Measurements from ENCODE around the gene KIAA1755. TPM values are rescaled to one million over a fixed set of nuclear protein-coding genes. Genes with fewer than 3 reads are reported as not detected.

The KIAA1755 gene
- total RNA-seq, 1 donor from 2014 or later = 1.1 TPM

DNA sequence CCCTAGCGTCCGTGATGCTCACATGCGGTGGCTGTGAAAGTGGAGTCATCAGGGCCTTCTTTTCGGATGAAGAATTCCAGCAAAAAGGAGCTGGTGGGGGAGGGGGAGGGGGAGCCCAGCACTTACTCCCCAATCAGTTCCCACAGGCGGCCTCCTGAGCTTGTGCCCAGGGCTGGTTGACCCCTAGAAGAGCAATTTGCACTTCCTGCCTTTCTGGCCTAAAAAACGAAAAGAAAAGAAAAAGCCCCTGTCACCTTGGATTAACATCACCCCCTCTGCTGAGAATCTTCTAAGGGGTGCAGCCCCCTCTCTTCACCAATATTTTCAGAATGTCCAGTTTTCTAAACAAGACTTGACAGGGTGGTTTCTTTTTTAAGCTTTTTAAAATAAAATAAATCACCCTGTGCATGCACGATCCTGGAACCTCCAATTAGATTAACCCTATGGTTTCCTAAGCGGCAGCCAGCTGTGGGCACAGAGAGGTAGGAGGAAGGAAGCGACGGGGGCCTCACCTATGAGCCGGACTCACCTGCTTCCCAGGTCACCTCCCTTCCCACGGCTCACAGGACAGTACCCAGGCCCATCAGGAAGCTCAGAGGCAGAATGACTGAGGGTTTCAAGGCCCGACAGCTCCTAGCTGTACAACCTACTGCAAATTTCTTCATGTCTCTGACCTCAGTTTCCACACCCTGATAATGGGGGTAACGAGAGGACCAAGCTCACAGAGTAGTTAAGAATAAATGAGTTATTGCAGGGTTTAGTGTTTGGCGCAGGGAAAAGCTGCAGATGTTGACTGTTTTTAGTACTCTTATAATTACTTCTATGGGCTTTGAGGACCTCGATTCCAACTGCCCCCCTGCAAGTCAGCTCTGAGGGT, 85.0 kb downstream of the KIAA1755 start:
- Histone ChIP-seq H3K4me2 (ENCODE audit: low read length) (no peak overlapping the region), H3K27ac (ENCODE audit: low read depth, low read length) (no peak overlapping the region), H3K4me3 (ENCODE audit: insufficient read depth, low read depth, low read length) (no peak overlapping the region), H3K9ac (ENCODE audit: low read length) (no peak overlapping the region), H3K36me3 (ENCODE audit: insufficient read depth, low read length) (no peaks in the 10 kb centered on the region), H3K27me3 (ENCODE audit: insufficient read depth, low read length) (no peaks in the 10 kb centered on the region), H3K9me3 (ENCODE audit: insufficient read depth, low read depth, low read length) (no peaks in the 10 kb centered on the region), H3K4me1 (ENCODE audit: insufficient read depth, low read length) (peaks cover 36% of the 10 kb centered on the region), H3K79me2 (ENCODE audit: insufficient read depth, low read length) (no peaks in the 10 kb centered on the region), H4K20me1 (ENCODE audit: insufficient read depth, low read length) (no peaks in the 10 kb centered on the region), H2AFZ (ENCODE audit: low read depth, low read length) (no peak overlapping the region)
- Mint-ChIP-seq H3K27me3 (ENCODE audit: low read depth, unreplicated experiment) (peaks cover 1% of the 10 kb centered on the region), H3K4me3 (ENCODE audit: unreplicated experiment) (no peak overlapping the region), H3K36me3 (ENCODE audit: low read depth, unreplicated experiment) (no peaks in the 10 kb centered on the region), H3K27ac (ENCODE audit: unreplicated experiment) (no peak overlapping the region), H3K4me1 (ENCODE audit: low read depth, unreplicated experiment) (peaks cover 27% of the 10 kb centered on the region), H3K9me3 (ENCODE audit: unreplicated experiment) (no peaks in the 10 kb centered on the region)
- FAIRE-seq = no peak
- no peak for TF ChIP-seq EZH2 (IDR thresholded peaks at IDR 0.05; ENCODE audit: insufficient read depth, low read length)
- TF ChIP-seq, protein P1, sequence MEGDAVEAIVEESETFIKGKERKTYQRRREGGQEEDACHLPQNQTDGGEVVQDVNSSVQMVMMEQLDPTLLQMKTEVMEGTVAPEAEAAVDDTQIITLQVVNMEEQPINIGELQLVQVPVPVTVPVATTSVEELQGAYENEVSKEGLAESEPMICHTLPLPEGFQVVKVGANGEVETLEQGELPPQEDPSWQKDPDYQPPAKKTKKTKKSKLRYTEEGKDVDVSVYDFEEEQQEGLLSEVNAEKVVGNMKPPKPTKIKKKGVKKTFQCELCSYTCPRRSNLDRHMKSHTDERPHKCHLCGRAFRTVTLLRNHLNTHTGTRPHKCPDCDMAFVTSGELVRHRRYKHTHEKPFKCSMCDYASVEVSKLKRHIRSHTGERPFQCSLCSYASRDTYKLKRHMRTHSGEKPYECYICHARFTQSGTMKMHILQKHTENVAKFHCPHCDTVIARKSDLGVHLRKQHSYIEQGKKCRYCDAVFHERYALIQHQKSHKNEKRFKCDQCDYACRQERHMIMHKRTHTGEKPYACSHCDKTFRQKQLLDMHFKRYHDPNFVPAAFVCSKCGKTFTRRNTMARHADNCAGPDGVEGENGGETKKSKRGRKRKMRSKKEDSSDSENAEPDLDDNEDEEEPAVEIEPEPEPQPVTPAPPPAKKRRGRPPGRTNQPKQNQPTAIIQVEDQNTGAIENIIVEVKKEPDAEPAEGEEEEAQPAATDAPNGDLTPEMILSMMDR (IDR thresholded peaks at IDR 0.05; ENCODE audit: insufficient read depth, low read depth, low read length) = no peak
- no peak for DNase-seq (ENCODE audit: low read depth)

DNA sequence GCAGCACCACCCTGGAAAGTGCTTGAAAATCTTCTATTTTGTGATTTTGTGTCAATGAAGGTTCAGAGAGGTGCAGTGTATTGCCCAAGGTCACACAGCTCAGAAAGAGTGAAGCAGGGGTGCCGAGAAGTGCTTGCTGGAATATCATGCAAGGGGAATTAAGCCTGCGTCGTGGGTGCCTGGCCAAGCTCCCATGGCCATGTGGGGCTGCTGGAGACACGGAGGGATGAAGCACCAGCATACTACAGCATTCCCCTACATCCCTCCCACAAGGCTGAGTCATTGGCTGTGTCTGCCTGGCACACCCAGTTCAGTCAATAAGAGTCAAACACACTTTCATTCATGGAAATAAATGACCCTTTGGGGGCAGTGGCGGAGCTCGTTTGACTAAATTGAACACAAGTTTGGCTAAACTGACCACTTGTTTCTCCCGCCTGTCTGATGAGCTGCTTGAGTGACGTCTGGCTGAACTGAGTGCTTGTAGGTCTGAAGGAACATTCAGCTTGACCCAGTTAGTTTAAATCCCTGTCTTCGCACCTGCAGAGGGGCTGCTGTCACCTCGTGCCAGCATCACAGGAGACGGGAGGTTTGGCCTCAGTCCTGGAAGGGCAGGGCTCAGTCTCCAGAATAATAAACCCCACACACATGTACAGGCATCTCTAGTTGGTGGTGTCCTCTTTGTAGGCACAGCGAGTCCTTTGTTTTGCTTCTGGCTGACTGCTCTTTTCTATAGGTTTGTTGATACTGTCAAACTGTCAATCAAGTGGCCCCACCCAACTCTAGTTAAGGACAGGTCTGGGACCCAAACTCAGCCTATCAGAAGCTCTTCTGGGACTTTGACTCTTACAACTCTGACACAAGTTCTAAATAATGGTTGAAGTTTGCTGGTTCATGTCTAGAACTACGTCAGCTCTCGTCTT, 87.0 kb downstream of the KIAA1755 start:
- Histone ChIP-seq H4K20me1 (ENCODE audit: insufficient read depth, low read length) (no peaks in the 10 kb centered on the region), H3K79me2 (ENCODE audit: insufficient read depth, low read length) (no peaks in the 10 kb centered on the region), H3K9me3 (ENCODE audit: insufficient read depth, low read depth, low read length) (no peaks in the 10 kb centered on the region), H3K27ac (ENCODE audit: low read depth, low read length) (peak overlapping the region; percentile 62), H3K4me3 (ENCODE audit: insufficient read depth, low read depth, low read length) (no peak overlapping the region), H3K4me1 (ENCODE audit: insufficient read depth, low read length) (peaks cover 44% of the 10 kb centered on the region), H3K27me3 (ENCODE audit: insufficient read depth, low read length) (no peaks in the 10 kb centered on the region), H3K4me2 (ENCODE audit: low read length) (peak overlapping the region; percentile 45), H3K36me3 (ENCODE audit: insufficient read depth, low read length) (no peaks in the 10 kb centered on the region), H3K9ac (ENCODE audit: low read length) (peak overlapping the region; percentile 22), H2AFZ (ENCODE audit: low read depth, low read length) (peak overlapping the region; percentile 25)
- Mint-ChIP-seq H3K9me3 (ENCODE audit: unreplicated experiment) (no peaks in the 10 kb centered on the region), H3K27ac (ENCODE audit: unreplicated experiment) (peak overlapping the region; percentile 92), H3K36me3 (ENCODE audit: low read depth, unreplicated experiment) (no peaks in the 10 kb centered on the region), H3K27me3 (ENCODE audit: low read depth, unreplicated experiment) (peaks cover 1% of the 10 kb centered on the region), H3K4me3 (ENCODE audit: unreplicated experiment) (peak overlapping the region; percentile 40), H3K4me1 (ENCODE audit: low read depth, unreplicated experiment) (peaks cover 32% of the 10 kb centered on the region)
- FAIRE-seq (peak; percentile 66), DNase-seq (ENCODE audit: low read depth) (peak; percentile 93)
- no peak for TF ChIP-seq EZH2 (IDR thresholded peaks at IDR 0.05; ENCODE audit: insufficient read depth, low read length)
- TF ChIP-seq, protein P1 (IDR thresholded peaks at IDR 0.05; ENCODE audit: insufficient read depth, low read depth, low read length) = peak; percentile 3

All from astrocyte (in vitro differentiated cells and primary cell).